ENCODE data around the gene THRB.

Gene THRB

GRCh38 chr3:24202071-24202470, 292.6 kb downstream of the THRB start:
- DNase-seq = no peak

- DNase-seq = no peak
Observed at GRCh38 chr3:24201301-24201700, 293.3 kb downstream of the THRB start.

GRCh38 chr3:24199775-24200247, 294.8 kb downstream of the THRB start:
- DNase-seq = no peak

- DNase-seq = no peak
Observed at GRCh38 chr3:24199300-24199699, 295.4 kb downstream of the THRB start.

GRCh38 chr3:24198728-24199127, 295.9 kb downstream of the THRB start:
- no peak for DNase-seq

GRCh38 chr3:24197809-24198208, 296.8 kb downstream of the THRB start:
- no peak for DNase-seq

GRCh38 chr3:24196526-24196925, 298.1 kb downstream of the THRB start:
- no peak for DNase-seq

- DNase-seq = no peak
Observed at GRCh38 chr3:24195504-24196230, 299.0 kb downstream of the THRB start.

GRCh38 chr3:24192469-24193056, 302.1 kb downstream of the THRB start:
- DNase-seq = no peak

- DNase-seq = no peak
Observed at GRCh38 chr3:24191801-24192403, 302.7 kb downstream of the THRB start.

- no peak for DNase-seq
Observed at GRCh38 chr3:24190256-24190655, 304.4 kb downstream of the THRB start.

GRCh38 chr3:24185738-24186384, 308.8 kb downstream of the THRB start:
- DNase-seq = peak; percentile 14

- DNase-seq = no peak
Observed at GRCh38 chr3:24184528-24185176, 310.0 kb downstream of the THRB start.

GRCh38 chr3:24182756-24183155, 311.9 kb downstream of the THRB start:
- DNase-seq = no peak

GRCh38 chr3:24181256-24181655, 313.4 kb downstream of the THRB start:
- no peak for DNase-seq

- DNase-seq = no peak
Observed at GRCh38 chr3:24180616-24181015, 314.0 kb downstream of the THRB start.

GRCh38 chr3:24177201-24177600, 317.4 kb downstream of the THRB start:
- DNase-seq = no peak

- no peak for DNase-seq
Observed at GRCh38 chr3:24174614-24175013, 320.0 kb downstream of the THRB start.

GRCh38 chr3:24168977-24169376, 325.7 kb downstream of the THRB start:
- DNase-seq = no peak

GRCh38 chr3:24167429-24167828, 327.2 kb downstream of the THRB start:
- DNase-seq = no peak

GRCh38 chr3:24166515-24166914, 328.1 kb downstream of the THRB start:
- no peak for DNase-seq

GRCh38 chr3:24165603-24165982, 329.1 kb downstream of the THRB start:
- no peak for DNase-seq

GRCh38 chr3:24164967-24165602, 329.6 kb downstream of the THRB start:
- no peak for DNase-seq
